Naive thymus-derived CD8-positive, alpha-beta T cell (primary cell): ENCODE measurements around the gene CLRN1. TPM values are rescaled to one million over a fixed set of nuclear protein-coding genes. Genes with fewer than 3 reads are reported as not detected.

Experiments
- ATAC-seq, 2 donors: fragments of 150-1000 bp; cut with Tn5 transposase in 1 of 2; sonication (Bioruptor Pico), chemical (Tn5 transposase) in 1 of 2; 1 replicate in 1 of 2; 2 replicates in 1 of 2; pipeline ENCODE4 v1.10.0; 2021; ENCODE audit warnings: mild to moderate bottlenecking in 2 of 2, moderate library complexity in 2 of 2
- POLR2A ChIA-PET: fragments of 350-600 bp; sonication (Branson Sonifier 250); formaldehyde crosslinking; loops from one replicate; lab custom pipeline; 2021; ENCODE audit warnings: antibody characterized with exemption; lab: Charles Lee
- DNase-seq, 10 donors: peaks; one replicate each; pipeline versions ENCODE4 v3.0.0 to v3.0.0-alpha.2; 2020 to 2022
- H3K27ac Mint-ChIP-seq, 10 donors: one replicate each; pipeline ENCODE4 v1.8.0; 2020 to 2022; ENCODE audit warnings: mild to moderate bottlenecking in 10 of 10, mixed read lengths in 10 of 10, moderate library complexity in 4 of 10, inconsistent platforms in 1 of 10
- H3K27me3 Mint-ChIP-seq, 5 donors: one replicate each; pipeline ENCODE4 v1.8.0; 2021 to 2022; ENCODE audit warnings: mixed read lengths in 5 of 5
- H3K36me3 Mint-ChIP-seq, 3 donors: one replicate each; pipeline ENCODE4 v1.8.0; 2020 to 2022; ENCODE audit warnings: mixed read lengths in 3 of 3, mild to moderate bottlenecking in 2 of 3, inconsistent platforms in 1 of 3
- H3K4me1 Mint-ChIP-seq, 4 donors: one replicate each; pipeline ENCODE4 v1.8.0; 2021 to 2022; ENCODE audit warnings: mixed read lengths in 4 of 4
- H3K4me3 Mint-ChIP-seq, 10 donors: one replicate each; pipeline ENCODE4 v1.8.0; 2020 to 2022; ENCODE audit warnings: mild to moderate bottlenecking in 10 of 10, mixed read lengths in 10 of 10, moderate library complexity in 6 of 10, inconsistent platforms in 1 of 10
- H3K9me3 Mint-ChIP-seq, 9 donors: one replicate each; pipeline ENCODE4 v1.8.0; 2020 to 2022; ENCODE audit warnings: mixed read lengths in 9 of 9, mild to moderate bottlenecking in 3 of 9, inconsistent platforms in 1 of 9, moderate library complexity in 1 of 9
- polyA plus RNA-seq, 3 donors: library from polyadenylated mRNA; unstranded; fragments of 300-500 nt; fragmentation: Illumina TruSeq; gene quantifications; one replicate each; pipeline ENCODE4 v1.2.3, GENCODE V29; 2021
- total RNA-seq, 8 experiments: library from RNA in 2 of 8; stranded (reverse) in 2 of 8; gene quantifications; one replicate each; pipeline ENCODE4 v1.2.3 and lab custom pipeline; 2021 to 2026

CLRN1 gene, protein sequence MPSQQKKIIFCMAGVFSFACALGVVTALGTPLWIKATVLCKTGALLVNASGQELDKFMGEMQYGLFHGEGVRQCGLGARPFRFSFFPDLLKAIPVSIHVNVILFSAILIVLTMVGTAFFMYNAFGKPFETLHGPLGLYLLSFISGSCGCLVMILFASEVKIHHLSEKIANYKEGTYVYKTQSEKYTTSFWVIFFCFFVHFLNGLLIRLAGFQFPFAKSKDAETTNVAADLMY
- total RNA-seq: not detected
- polyA plus RNA-seq: not detected
- total RNA-seq (lab: John Stamatoyannopoulos, UW): 0 reads per million in 6 experiments

DNA sequence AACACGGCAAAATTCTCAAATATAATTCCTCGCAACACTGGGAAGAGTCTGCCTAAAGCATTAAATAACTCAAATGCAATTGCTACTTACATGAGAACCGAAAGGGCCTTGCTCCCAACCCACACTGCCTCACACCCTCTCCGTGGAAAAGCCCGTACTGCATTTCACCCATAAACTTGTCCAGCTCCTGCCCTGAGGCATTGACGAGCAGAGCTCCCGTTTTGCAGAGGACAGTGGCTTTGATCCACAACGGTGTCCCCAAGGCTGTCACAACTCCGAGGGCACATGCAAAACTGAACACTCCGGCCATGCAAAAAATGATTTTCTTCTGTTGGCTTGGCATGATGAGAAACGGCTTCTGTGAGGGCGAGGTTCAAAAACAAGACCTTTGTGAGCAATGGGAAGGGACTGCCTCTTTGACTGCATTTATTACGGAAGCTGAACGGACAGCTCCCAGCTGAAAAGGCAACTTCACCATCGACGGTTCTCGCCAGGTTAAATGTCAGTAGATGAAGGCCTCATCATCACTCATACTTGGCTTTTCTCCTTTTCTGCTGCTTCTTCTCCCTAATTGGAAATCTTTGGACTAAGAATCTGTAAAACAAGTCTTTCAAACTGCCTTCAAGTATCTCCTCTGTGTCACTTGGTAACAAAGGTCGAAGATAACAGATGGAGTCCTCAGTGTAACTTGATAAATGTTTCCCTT lies at the start of gene CLRN1:
Gene CLRN1, minus strand, starts transcription at position 362 of the 706 bp plus-strand sequence. Its CDS starts 19 bp downstream, at position 343.
- no peak within 1 kb of the TSS for H3K27ac Mint-ChIP-seq
- H3K27me3 Mint-ChIP-seq: peaks cover 0 to 7% (median 4%) of the 10 kb centered on the region in 5 donors
- ATAC-seq (no peak), DNase-seq (no peak)
- POLR2A ChIA-PET: no interaction called here
- H3K9me3 Mint-ChIP-seq: no peaks in the 10 kb centered on the region
- H3K4me1 Mint-ChIP-seq: no peaks in the 10 kb centered on the region
- no peaks in the 10 kb centered on the region for H3K36me3 Mint-ChIP-seq
- no peak within 1 kb of the TSS for H3K4me3 Mint-ChIP-seq

DNA sequence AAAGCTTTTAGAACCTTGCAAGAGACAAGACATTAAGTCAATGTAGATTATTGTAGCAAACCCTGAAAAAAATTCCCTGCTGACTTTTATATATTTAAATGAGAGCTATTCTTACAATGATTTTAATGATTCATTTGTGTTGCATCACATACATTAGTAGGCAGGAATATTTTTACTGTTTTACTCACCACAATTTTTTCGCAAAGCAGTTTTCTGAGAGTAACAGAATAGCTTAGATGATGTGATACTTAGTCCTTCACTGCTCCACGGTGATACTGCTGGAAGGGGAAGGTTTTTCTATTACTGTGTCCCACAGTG lies 43.9 kb upstream of the CLRN1 start:
- Mint-ChIP-seq H3K27ac (no peak overlapping the region), H3K36me3 (no peaks in the 10 kb centered on the region), H3K4me1 (no peaks in the 10 kb centered on the region), H3K27me3 (peaks cover 0 to 5% (median 1%) of the 10 kb centered on the region in 5 donors), H3K4me3 (no peak overlapping the region), H3K9me3 (no peaks in the 10 kb centered on the region)
- DNase-seq (no peak), ATAC-seq (no peak)
- POLR2A ChIA-PET: no interaction called here

DNA sequence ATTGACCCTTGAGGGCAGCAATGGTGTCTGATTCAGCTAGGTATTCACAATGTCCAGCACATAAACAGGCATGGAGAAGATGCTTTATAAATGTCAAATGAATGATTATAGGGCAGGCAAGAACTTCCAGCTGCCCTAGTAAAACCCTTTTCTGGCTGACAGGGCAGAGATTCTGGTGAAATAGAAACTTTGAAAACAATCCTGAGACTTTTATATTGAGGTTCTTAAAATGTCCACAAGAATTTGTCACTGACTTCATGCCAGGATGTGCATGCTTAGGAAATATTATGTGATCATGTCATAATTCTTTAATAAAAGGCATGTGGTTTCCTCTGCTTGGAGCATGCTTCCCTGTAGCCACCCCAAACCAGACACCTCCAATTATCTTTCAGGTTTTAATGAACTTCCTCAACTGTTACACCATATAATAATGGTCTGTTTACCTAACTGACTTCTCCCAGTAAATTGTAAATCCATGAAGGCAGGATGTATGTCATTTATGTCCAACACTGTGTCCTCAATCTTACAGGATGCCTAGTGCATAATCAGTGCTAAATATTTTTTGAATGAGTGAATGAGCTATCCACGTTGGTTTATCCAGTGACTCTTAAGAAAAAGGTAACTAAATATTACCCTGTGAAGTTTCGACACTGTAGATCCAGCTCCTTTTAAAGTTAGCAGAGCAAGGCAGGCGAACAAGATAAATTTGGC lies 43.4 kb upstream of the CLRN1 start:
- Mint-ChIP-seq H3K9me3 (no peaks in the 10 kb centered on the region), H3K36me3 (no peaks in the 10 kb centered on the region), H3K4me3 (no peak overlapping the region), H3K27ac (no peak overlapping the region), H3K27me3 (peaks cover 0 to 5% (median 1%) of the 10 kb centered on the region in 5 donors), H3K4me1 (no peaks in the 10 kb centered on the region)
- POLR2A ChIA-PET: no interaction called here
- ATAC-seq (no peak), DNase-seq (no peak)

DNA sequence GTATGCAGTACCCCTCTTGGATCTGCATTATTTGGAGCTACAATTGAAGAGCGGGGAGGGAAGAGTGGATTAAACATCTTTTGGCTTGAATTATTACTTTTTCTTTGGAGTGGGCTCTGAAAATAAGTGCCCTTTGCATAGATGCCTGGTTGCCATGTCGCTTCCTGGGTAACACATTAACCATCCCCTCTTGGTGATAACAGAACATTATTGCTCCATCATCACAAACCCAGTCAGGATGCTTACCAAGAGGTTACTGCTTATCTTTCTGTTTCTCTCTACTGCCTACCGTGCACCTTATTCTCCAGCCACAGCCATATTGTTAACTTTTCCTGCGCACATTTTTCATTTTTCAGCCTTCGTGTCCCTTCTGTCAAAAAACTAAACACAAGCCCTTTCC lies 42.7 kb upstream of the CLRN1 start:
- H3K27me3 Mint-ChIP-seq: peaks cover 0 to 5% (median 1%) of the 10 kb centered on the region in 5 donors
- no peaks in the 10 kb centered on the region for H3K4me1 Mint-ChIP-seq
- POLR2A ChIA-PET: no interaction called here
- no peak overlapping the region for H3K4me3 Mint-ChIP-seq
- ATAC-seq: no peak
- DNase-seq: no peak
- no peaks in the 10 kb centered on the region for H3K36me3 Mint-ChIP-seq
- no peaks in the 10 kb centered on the region for H3K9me3 Mint-ChIP-seq
- no peak overlapping the region for H3K27ac Mint-ChIP-seq

DNA sequence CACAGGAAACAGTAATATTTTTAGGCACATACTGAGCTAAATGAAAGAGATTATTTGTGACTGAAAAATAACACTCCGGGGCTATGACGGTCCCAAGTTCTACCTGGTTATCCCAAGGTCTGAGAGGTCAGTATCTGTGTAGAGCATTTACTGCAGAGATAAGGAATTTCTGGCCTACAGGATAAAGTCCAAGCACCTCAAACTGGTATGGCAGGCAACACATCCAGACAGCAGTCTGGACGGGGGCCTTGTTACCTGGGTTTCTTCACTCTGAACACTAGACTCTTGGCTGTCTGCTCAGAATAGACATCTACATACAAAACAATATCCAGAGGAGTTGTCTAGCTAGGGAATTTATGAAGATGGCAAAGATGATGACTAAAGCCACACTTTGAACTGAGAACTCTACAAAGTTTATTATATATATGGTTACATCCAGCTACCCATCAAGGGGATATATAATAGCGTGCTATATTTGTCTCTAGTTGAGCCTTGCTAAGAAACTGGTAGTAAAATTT lies 42.0 kb upstream of the CLRN1 start:
- H3K36me3 Mint-ChIP-seq: no peaks in the 10 kb centered on the region
- H3K27ac Mint-ChIP-seq: no peak overlapping the region
- H3K4me1 Mint-ChIP-seq: no peaks in the 10 kb centered on the region
- POLR2A ChIA-PET: no interaction called here
- DNase-seq (no peak), ATAC-seq (no peak)
- H3K9me3 Mint-ChIP-seq: no peaks in the 10 kb centered on the region
- no peak overlapping the region for H3K4me3 Mint-ChIP-seq
- H3K27me3 Mint-ChIP-seq: peaks cover 0 to 5% (median 2%) of the 10 kb centered on the region in 5 donors

DNA sequence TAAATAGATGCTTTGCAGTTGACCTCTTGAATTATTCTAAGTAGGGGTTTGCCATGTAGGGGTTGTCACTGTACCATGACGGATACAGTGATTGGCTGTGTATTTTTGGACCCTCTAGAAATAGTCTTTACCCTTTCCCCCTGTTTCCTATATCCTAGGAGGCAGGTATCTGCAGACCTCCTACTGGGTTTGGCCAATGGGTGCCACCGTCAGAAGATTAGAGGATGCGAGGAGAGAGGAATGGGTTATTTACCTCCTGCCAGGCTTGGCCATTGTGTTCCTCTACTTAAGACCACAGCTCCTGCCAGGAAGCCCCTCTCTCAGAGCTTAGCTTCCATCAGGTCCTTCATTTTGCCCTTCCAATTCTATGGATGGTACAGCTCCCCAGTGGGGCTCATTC lies 40.2 kb upstream of the CLRN1 start:
- no peak for ATAC-seq
- POLR2A ChIA-PET: no interaction called here
- DNase-seq: no peak
- H3K36me3 Mint-ChIP-seq: no peaks in the 10 kb centered on the region
- peaks cover 0 to 7% (median 2%) of the 10 kb centered on the region in 5 donors for H3K27me3 Mint-ChIP-seq
- no peaks in the 10 kb centered on the region for H3K4me1 Mint-ChIP-seq
- H3K9me3 Mint-ChIP-seq: no peaks in the 10 kb centered on the region
- no peak overlapping the region for H3K4me3 Mint-ChIP-seq
- H3K27ac Mint-ChIP-seq: no peak overlapping the region

DNA sequence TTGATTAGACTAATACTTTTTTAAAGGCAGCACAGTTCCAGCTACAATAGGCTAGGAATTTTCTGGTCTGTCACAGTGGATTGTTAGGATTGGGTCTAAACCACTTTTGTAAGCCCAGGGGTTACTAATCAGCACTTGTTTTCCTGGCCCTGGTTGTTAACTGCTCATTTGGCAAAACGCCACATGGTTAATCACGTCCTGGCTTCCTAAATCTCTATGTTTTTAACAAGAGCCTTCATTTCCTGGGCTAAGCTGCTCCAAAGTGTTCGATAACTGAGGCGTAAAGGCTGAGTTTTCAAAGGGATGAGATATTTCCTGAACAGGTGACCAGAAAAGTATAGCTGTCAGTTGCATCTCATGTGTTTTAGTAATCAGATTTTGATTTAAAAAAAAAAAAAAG lies 38.9 kb upstream of the CLRN1 start:
- Mint-ChIP-seq H3K27ac (no peak overlapping the region), H3K36me3 (no peaks in the 10 kb centered on the region), H3K27me3 (peaks cover 0 to 6% (median 2%) of the 10 kb centered on the region in 5 donors), H3K4me3 (no peak overlapping the region), H3K9me3 (no peaks in the 10 kb centered on the region), H3K4me1 (no peaks in the 10 kb centered on the region)
- ATAC-seq (no peak), DNase-seq (no peak)
- POLR2A ChIA-PET: no interaction called here

DNA sequence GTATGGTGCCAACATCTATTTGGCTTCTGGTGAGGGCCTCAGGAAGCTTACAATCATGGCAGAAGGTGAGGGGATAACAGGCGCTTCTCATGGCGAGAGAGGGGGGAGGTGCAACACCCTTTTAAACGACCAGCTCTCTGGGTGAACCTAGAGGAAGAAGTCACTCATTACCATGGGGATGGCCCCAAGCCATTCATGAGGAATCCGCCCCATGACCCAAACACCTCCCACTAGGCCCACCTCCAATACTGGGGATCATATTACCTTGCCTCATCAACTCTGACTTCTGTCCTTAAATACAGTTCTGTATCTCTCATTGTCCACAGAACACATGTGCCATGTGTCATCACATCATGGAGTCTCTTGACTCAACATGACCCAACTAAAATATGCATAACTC lies 37.5 kb upstream of the CLRN1 start:
- H3K36me3 Mint-ChIP-seq: no peaks in the 10 kb centered on the region
- ATAC-seq: no peak
- peaks cover 0 to 6% (median 4%) of the 10 kb centered on the region in 5 donors for H3K27me3 Mint-ChIP-seq
- H3K27ac Mint-ChIP-seq: no peak overlapping the region
- no peaks in the 10 kb centered on the region for H3K4me1 Mint-ChIP-seq
- H3K4me3 Mint-ChIP-seq: no peak overlapping the region
- no peak for DNase-seq
- H3K9me3 Mint-ChIP-seq: no peaks in the 10 kb centered on the region
- POLR2A ChIA-PET: no interaction called here

DNA sequence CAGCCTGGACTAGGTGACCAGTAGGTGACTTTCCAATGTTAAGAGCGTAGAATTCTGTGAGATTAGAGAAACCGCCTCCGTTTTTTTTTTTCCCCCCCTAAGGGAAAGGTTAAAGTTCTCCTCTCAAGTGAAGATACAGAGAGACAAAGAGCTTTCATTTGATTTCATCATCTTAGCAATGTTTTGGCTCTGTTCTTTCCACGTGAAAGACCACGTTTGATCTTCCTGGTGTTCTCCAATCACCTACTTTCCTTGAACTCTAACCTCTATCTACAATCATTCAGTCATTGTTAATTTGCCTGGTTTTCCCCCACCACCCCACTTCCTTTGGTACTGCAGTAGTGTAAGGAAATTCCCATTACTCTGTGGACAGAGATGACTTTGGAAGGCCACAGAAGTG lies 36.9 kb upstream of the CLRN1 start:
- DNase-seq: no peak
- POLR2A ChIA-PET: no interaction called here
- peaks cover 0 to 6% (median 4%) of the 10 kb centered on the region in 5 donors for H3K27me3 Mint-ChIP-seq
- H3K27ac Mint-ChIP-seq: no peak overlapping the region
- H3K9me3 Mint-ChIP-seq: no peaks in the 10 kb centered on the region
- H3K4me1 Mint-ChIP-seq: no peaks in the 10 kb centered on the region
- H3K4me3 Mint-ChIP-seq: no peak overlapping the region
- no peak for ATAC-seq
- no peaks in the 10 kb centered on the region for H3K36me3 Mint-ChIP-seq

DNA sequence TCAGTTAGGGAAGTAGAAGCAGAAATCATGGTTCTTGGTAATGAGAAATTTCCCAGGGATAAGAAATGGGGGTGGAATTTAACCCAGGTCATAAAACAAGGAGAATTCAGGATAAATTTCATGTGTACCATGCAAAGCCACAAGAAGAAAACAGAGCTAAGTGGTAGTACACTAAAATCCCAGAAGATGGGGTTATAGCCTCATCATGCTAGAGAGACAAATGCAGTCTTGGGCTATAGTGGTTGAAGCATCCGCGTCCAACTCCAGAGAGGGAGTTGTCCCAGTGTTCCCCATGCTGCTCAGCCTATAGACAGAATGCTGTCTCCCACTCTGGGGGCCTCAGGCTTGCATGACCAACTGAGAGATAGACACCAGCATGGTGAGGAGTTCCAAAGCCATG lies 36.2 kb upstream of the CLRN1 start:
- Mint-ChIP-seq H3K36me3 (no peaks in the 10 kb centered on the region), H3K4me1 (no peaks in the 10 kb centered on the region), H3K27ac (no peak overlapping the region), H3K9me3 (no peaks in the 10 kb centered on the region), H3K27me3 (peaks cover 0 to 6% (median 4%) of the 10 kb centered on the region in 5 donors), H3K4me3 (no peak overlapping the region)
- DNase-seq: no peak
- no peak for ATAC-seq
- POLR2A ChIA-PET: no interaction called here

DNA sequence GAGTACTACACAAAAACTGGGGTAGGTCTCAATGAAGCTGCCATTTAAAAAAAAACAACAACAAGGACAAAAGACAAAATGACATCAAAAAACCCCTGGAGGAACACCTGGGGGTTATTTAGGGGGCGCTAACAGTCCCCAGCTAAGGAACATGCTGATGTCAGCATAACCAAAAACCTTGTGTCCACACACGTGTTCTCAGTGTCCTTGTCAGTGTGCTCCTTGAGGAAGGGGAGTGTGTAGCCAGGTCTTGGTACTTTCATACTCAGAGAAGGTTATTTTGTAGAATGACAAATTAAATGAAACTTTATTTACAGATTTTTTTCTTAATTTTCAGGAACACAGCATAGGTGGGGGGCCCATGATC lies 31.2 kb upstream of the CLRN1 start:
- POLR2A ChIA-PET: no interaction called here
- H3K27ac Mint-ChIP-seq: no peak overlapping the region
- no peak for ATAC-seq
- H3K27me3 Mint-ChIP-seq: peaks cover 0 to 5% (median 3%) of the 10 kb centered on the region in 5 donors
- H3K4me1 Mint-ChIP-seq: no peaks in the 10 kb centered on the region
- no peak overlapping the region for H3K4me3 Mint-ChIP-seq
- no peaks in the 10 kb centered on the region for H3K36me3 Mint-ChIP-seq
- DNase-seq: no peak
- H3K9me3 Mint-ChIP-seq: no peaks in the 10 kb centered on the region

DNA sequence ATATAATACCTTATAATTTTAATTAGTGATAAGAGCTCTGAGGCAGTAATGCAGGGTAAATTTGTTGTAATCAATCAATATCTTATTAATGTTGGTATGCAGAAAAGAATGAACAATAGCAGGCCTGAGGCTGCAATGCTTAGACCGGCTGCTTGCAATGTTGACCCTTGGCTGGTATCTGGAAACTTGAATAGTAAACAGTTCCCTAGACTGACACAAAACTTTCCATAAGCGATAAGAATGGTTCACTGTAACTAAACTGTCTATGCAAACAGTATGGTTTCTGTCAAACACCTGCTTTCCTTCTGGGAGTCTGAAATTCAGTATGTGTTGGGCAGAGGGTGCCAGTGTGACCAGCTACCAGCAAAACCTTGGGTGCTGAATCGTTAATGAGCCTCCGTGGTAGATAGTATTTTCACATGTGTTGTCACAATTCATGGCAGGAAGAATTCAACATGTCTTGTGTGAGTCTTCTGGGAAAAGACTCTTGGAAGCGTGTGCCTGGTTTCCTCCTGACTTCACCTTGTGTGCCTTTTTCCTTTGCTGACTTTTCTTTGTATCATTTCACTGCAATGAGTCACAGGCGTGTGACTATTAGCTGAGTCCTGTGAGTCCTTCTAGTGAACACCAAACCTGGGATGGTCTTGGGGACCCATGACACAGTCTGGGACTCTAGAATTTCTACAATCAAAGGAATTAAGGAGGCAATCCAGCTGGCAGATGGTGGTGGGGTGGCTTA lies 30.7 kb upstream of the CLRN1 start:
- Mint-ChIP-seq H3K9me3 (no peaks in the 10 kb centered on the region), H3K4me3 (no peak overlapping the region), H3K4me1 (no peaks in the 10 kb centered on the region), H3K27ac (no peak overlapping the region), H3K27me3 (peaks cover 0 to 5% (median 3%) of the 10 kb centered on the region in 5 donors), H3K36me3 (no peaks in the 10 kb centered on the region)
- no peak for ATAC-seq
- no peak for DNase-seq
- POLR2A ChIA-PET: no interaction called here
